Measurements from ENCODE around the gene FYCO1. TPM values are rescaled to one million over a fixed set of nuclear protein-coding genes. Genes with fewer than 3 reads are reported as not detected.

FYCO1 gene
- total and polyA plus RNA-seq, 10 of the 15 experiments (the other 5 are each of a cell fraction or from before 2014, with no cell fraction given): 1.5 to 8.4 (median 6.5) TPM

- WGBS (ENCODE audit: insufficient coverage, insufficient replicate concordance, low lambda C conversion rate, missing lambda C conversion rate): 83% methylated on average over 4 of the region's 4 CpGs
- RAD21 ChIA-PET (ENCODE audit: unreplicated experiment): interaction anchor here (0.6 to 6.8 kb wide), 24 partner anchors 9 to 440 kb away, joined by 3 to 213 read pairs (median 6); partner anchors contain the start of genes CCR1, CCR5 and FYCO1
- no peak overlapping the region for H2AFZ ChIP-seq (ENCODE audit: control insufficient read depth, low read depth, low read length)
Measured at GRCh38 chr3:45938043-45938435, 57.6 kb downstream of the FYCO1 start.

More at GRCh38 chr3:45938043-45938435, 57.6 kb downstream of the FYCO1 start:
- peaks cover 0 to 1% of the 10 kb centered on the region in 2 experiments; a peak in 2 of 4 replicates for H3K36me3 ChIP-seq (ENCODE audit: control insufficient read depth in 2 of 2, insufficient read depth in 2 of 2, low read length in 1 of 2)
- TF ChIP-seq, protein P1, sequence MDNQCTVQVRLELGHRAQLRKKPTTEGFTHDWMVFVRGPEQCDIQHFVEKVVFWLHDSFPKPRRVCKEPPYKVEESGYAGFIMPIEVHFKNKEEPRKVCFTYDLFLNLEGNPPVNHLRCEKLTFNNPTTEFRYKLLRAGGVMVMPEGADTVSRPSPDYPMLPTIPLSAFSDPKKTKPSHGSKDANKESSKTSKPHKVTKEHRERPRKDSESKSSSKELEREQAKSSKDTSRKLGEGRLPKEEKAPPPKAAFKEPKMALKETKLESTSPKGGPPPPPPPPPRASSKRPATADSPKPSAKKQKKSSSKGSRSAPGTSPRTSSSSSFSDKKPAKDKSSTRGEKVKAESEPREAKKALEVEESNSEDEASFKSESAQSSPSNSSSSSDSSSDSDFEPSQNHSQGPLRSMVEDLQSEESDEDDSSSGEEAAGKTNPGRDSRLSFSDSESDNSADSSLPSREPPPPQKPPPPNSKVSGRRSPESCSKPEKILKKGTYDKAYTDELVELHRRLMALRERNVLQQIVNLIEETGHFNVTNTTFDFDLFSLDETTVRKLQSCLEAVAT (IDR thresholded peaks at IDR 0.05): no peak
- TF ChIP-seq, protein P2, sequence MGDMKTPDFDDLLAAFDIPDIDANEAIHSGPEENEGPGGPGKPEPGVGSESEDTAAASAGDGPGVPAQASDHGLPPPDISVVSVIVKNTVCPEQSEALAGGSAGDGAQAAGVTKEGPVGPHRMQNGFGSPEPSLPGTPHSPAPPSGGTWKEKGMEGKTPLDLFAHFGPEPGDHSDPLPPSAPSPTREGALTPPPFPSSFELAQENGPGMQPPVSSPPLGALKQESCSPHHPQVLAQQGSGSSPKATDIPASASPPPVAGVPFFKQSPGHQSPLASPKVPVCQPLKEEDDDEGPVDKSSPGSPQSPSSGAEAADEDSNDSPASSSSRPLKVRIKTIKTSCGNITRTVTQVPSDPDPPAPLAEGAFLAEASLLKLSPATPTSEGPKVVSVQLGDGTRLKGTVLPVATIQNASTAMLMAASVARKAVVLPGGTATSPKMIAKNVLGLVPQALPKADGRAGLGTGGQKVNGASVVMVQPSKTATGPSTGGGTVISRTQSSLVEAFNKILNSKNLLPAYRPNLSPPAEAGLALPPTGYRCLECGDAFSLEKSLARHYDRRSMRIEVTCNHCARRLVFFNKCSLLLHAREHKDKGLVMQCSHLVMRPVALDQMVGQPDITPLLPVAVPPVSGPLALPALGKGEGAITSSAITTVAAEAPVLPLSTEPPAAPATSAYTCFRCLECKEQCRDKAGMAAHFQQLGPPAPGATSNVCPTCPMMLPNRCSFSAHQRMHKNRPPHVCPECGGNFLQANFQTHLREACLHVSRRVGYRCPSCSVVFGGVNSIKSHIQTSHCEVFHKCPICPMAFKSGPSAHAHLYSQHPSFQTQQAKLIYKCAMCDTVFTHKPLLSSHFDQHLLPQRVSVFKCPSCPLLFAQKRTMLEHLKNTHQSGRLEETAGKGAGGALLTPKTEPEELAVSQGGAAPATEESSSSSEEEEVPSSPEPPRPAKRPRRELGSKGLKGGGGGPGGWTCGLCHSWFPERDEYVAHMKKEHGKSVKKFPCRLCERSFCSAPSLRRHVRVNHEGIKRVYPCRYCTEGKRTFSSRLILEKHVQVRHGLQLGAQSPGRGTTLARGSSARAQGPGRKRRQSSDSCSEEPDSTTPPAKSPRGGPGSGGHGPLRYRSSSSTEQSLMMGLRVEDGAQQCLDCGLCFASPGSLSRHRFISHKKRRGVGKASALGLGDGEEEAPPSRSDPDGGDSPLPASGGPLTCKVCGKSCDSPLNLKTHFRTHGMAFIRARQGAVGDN (IDR thresholded peaks at IDR 0.05): no peak
- TF ChIP-seq NR2C1 (IDR thresholded peaks at IDR 0.05): no peak
- TF ChIP-seq ASH2L (IDR thresholded peaks at IDR 0.05; ENCODE audit: borderline replicate concordance, low read depth): no peak
- H3K27me3 ChIP-seq (replicated peaks in 1 of 2; ENCODE audit: control insufficient read depth in 2 of 2, insufficient read depth in 2 of 2, low read length in 1 of 2): no peaks in the 10 kb centered on the region
- intact Hi-C loops (cut with micrococcal nuclease; ENCODE audit: unreplicated experiment) (loop anchor here (1.0 to 2.0 kb wide), 2 partner anchors 141 to 271 kb away; partner anchors contain the start of gene CCR1), in situ Hi-C loops (cut with MboI) (no loop called here)
- CTCF ChIA-PET: interaction anchor here (0.6 to 9.0 kb wide), 40 partner anchors 9 to 440 kb away, joined by 3 to 478 read pairs (median 6); partner anchors contain the start of genes CCR1, CCR5, FYCO1 and XCR1
- ATAC-seq: no peak
- BruUV-seq (replicated peaks): no TSS peak
- no peak overlapping the region for H3K4me2 ChIP-seq (ENCODE audit: control insufficient read depth, insufficient read depth)
- POLR2A ChIA-PET: interaction anchor here (4.5 kb wide), 1 partner anchor 139 kb away, joined by 29 read pairs; no protein-coding TSS in a partner anchor
- H4K20me1 ChIP-seq (ENCODE audit: control insufficient read depth, insufficient read depth): no peaks in the 10 kb centered on the region
- FAIRE-seq: no peak
- no peaks in the 10 kb centered on the region for H3K79me2 ChIP-seq (ENCODE audit: control insufficient read depth, insufficient read depth, low read length)
- H3K4me1 ChIP-seq (ENCODE audit: control insufficient read depth, insufficient read depth, low read length): peaks cover 7% of the 10 kb centered on the region
- no peak for DNase-seq (ENCODE audit: low read depth, low spot score)
- no peak overlapping the region for H3K27ac ChIP-seq (ENCODE audit: control insufficient read depth, insufficient read depth)
- no peak overlapping the region for H3K9ac ChIP-seq (ENCODE audit: control insufficient read depth, insufficient read depth, low read length)
- SMC1A ChIA-PET (ENCODE audit: uncharacterized antibody, unreplicated experiment): interaction anchor here (0.9 to 21.6 kb wide), 26 partner anchors 9 to 440 kb away, joined by 3 to 523 read pairs (median 4); partner anchors contain the start of genes CCR1, CCR5 and FYCO1
- H3K9me3 ChIP-seq (replicated peaks; ENCODE audit: control insufficient read depth, insufficient read depth, low read length): no peaks in the 10 kb centered on the region; the same call in 2 of the 3 replicates
- no peak overlapping the region for H3K4me3 ChIP-seq

All from GM12878 (cell line).